ENCODE measurements around the gene ZBED2. TPM values are rescaled to one million over a fixed set of nuclear protein-coding genes. Genes with fewer than 3 reads are reported as not detected.

ZBED2 gene
- total and polyA plus RNA-seq, 2 donors (not counting 1 experiment from before 2014, with no cell fraction given) = 0.06 TPM; not detected in 1

GRCh38 chr3:111607240-111607920, 12.2 kb upstream of the ZBED2 start:
- H3K9ac ChIP-seq (ENCODE audit: insufficient read depth, low read length) = no peak overlapping the region
- H3K9me3 ChIP-seq (ENCODE audit: control insufficient read depth, insufficient read depth, low read depth, low read length) = no peaks in the 10 kb centered on the region
- H4K20me1 ChIP-seq (ENCODE audit: control insufficient read depth, extremely low read depth, insufficient read depth, low read length) = no peaks in the 10 kb centered on the region
- H3K79me2 ChIP-seq (ENCODE audit: control insufficient read depth, insufficient read depth, low read length) = no peaks in the 10 kb centered on the region
- no peak for DNase-seq (ENCODE audit: low read depth in 2 of 2)
- H3K4me3 ChIP-seq (replicated peaks in 1 of 4; ENCODE audit: control extremely low read depth in 1 of 4, insufficient read depth in 1 of 4, low read depth in 3 of 4, low read length in 4 of 4) = no peak overlapping the region
- no peak for TF ChIP-seq CTCF (conservative IDR thresholded peaks at IDR 0.05 in 1 of 2, IDR thresholded peaks at IDR 0.05 in 1 of 2; ENCODE audit: low read depth in 1 of 2, low read length in 2 of 2)
- TF ChIP-seq EZH2 (IDR thresholded peaks at IDR 0.05; ENCODE audit: low read length, missing control alignments) = no peak
- no peak overlapping the region for H3K27ac ChIP-seq (ENCODE audit: insufficient read depth, low read length)
- no peak overlapping the region for H3K4me2 ChIP-seq (ENCODE audit: extremely low read depth, insufficient read depth, low read length)
- no peaks in the 10 kb centered on the region for H3K4me1 ChIP-seq (ENCODE audit: control insufficient read depth, extremely low read depth, insufficient read depth, low read length)
- H3K36me3 ChIP-seq (ENCODE audit: control insufficient read depth, insufficient read depth, low read length) = no peaks in the 10 kb centered on the region
- no peaks in the 10 kb centered on the region for H3K27me3 ChIP-seq (ENCODE audit: control insufficient read depth, insufficient read depth, low read length)
- no peak overlapping the region for H2AFZ ChIP-seq (ENCODE audit: low read length)

GRCh38 chr3:111605493-111605892, 10.3 kb upstream of the ZBED2 start:
- DNase-seq (ENCODE audit: low read depth in 2 of 2) = no peak
- no peaks in the 10 kb centered on the region for H3K9me3 ChIP-seq (ENCODE audit: control insufficient read depth, insufficient read depth, low read depth, low read length)
- H4K20me1 ChIP-seq (ENCODE audit: control insufficient read depth, extremely low read depth, insufficient read depth, low read length) = no peaks in the 10 kb centered on the region
- H3K4me3 ChIP-seq (replicated peaks in 1 of 4; ENCODE audit: control extremely low read depth in 1 of 4, insufficient read depth in 1 of 4, low read depth in 3 of 4, low read length in 4 of 4) = no peak overlapping the region
- no peak overlapping the region for H3K27ac ChIP-seq (ENCODE audit: insufficient read depth, low read length)
- TF ChIP-seq EZH2 (IDR thresholded peaks at IDR 0.05; ENCODE audit: low read length, missing control alignments) = no peak
- TF ChIP-seq CTCF (conservative IDR thresholded peaks at IDR 0.05 in 1 of 2, IDR thresholded peaks at IDR 0.05 in 1 of 2; ENCODE audit: low read depth in 1 of 2, low read length in 2 of 2) = no peak
- no peaks in the 10 kb centered on the region for H3K36me3 ChIP-seq (ENCODE audit: control insufficient read depth, insufficient read depth, low read length)
- H3K4me2 ChIP-seq (ENCODE audit: extremely low read depth, insufficient read depth, low read length) = no peak overlapping the region
- no peak overlapping the region for H3K9ac ChIP-seq (ENCODE audit: insufficient read depth, low read length)
- no peaks in the 10 kb centered on the region for H3K4me1 ChIP-seq (ENCODE audit: control insufficient read depth, extremely low read depth, insufficient read depth, low read length)
- no peak overlapping the region for H2AFZ ChIP-seq (ENCODE audit: low read length)
- no peaks in the 10 kb centered on the region for H3K27me3 ChIP-seq (ENCODE audit: control insufficient read depth, insufficient read depth, low read length)
- H3K79me2 ChIP-seq (ENCODE audit: control insufficient read depth, insufficient read depth, low read length) = no peaks in the 10 kb centered on the region

- Histone ChIP-seq H3K4me2 (ENCODE audit: extremely low read depth, insufficient read depth, low read length) (no peak overlapping the region), H3K79me2 (ENCODE audit: control insufficient read depth, insufficient read depth, low read length) (no peaks in the 10 kb centered on the region), H3K4me1 (ENCODE audit: control insufficient read depth, extremely low read depth, insufficient read depth, low read length) (no peaks in the 10 kb centered on the region), H3K36me3 (ENCODE audit: control insufficient read depth, insufficient read depth, low read length) (no peaks in the 10 kb centered on the region), H3K9ac (ENCODE audit: insufficient read depth, low read length) (no peak overlapping the region), H3K4me3 (replicated peaks in 1 of 4; ENCODE audit: control extremely low read depth in 1 of 4, insufficient read depth in 1 of 4, low read depth in 3 of 4, low read length in 4 of 4) (no peak overlapping the region), H3K27me3 (ENCODE audit: control insufficient read depth, insufficient read depth, low read length) (no peaks in the 10 kb centered on the region), H2AFZ (ENCODE audit: low read length) (no peak overlapping the region), H3K27ac (ENCODE audit: insufficient read depth, low read length) (no peak overlapping the region), H4K20me1 (ENCODE audit: control insufficient read depth, extremely low read depth, insufficient read depth, low read length) (no peaks in the 10 kb centered on the region), H3K9me3 (ENCODE audit: control insufficient read depth, insufficient read depth, low read depth, low read length) (no peaks in the 10 kb centered on the region)
- TF ChIP-seq CTCF (conservative IDR thresholded peaks at IDR 0.05 in 1 of 2, IDR thresholded peaks at IDR 0.05 in 1 of 2; ENCODE audit: low read depth in 1 of 2, low read length in 2 of 2) (no peak), EZH2 (IDR thresholded peaks at IDR 0.05; ENCODE audit: low read length, missing control alignments) (no peak)
- DNase-seq (ENCODE audit: low read depth in 2 of 2) = peak; percentile 6 to 35
Observed at GRCh38 chr3:111605018-111605417, 9.9 kb upstream of the ZBED2 start.
